ENCODE data around the gene S100A5.

S100A5 gene

DNA sequence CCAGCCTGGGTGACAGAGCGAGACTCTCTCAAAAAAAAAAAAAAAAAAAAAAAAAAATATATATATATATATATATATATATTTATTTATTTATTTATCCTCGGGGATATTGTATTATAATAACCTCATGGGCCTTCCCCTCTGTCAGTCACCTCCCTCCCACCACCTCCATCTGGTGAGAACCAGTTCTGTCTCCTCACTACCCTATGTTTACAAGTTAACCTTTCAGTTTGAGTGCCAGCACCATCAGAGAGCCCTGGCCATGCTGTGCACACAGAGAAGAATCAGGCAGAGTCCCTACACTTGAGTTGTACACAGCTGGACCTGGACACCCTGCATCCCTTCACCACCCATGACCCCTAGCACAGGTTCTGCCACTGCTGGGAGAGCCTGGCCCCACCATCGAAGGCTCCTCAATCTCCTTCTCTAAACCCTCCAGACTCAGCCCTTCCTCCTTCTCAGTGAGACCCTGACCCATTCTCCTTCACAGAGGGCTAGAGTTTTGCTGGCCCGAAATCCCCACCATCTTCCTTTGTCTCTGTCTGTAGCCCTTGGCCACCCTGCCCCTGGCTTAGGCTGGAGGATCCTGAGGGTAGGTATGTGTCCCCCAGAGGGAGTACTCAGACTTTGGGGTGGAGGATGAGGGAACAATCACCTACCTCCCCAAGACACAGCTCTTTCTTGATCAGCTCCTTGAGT, 1.2 kb downstream of the S100A5 start:
- DNase-seq (no peak), ATAC-seq (replicated peaks) (no peak)
- Mint-ChIP-seq H3K9me3 (no peaks in the 10 kb centered on the region), H3K4me3 (peak overlapping the region; percentile 95 to 100), H3K36me3 (ENCODE audit: insufficient read depth) (peaks cover 45% of the 10 kb centered on the region), H3K27me3 (no peaks in the 10 kb centered on the region), H3K4me1 (ENCODE audit: low read depth in 2 of 2) (peaks cover 67 to 70% of the 10 kb centered on the region in 2 donors), H3K27ac (peak overlapping the region; percentile 93 to 94)

GRCh38 chr1:153538315-153538821, 2.4 kb downstream of the S100A5 start:
- no peak overlapping the region for H3K4me3 Mint-ChIP-seq
- peaks cover 47% of the 10 kb centered on the region for H3K36me3 Mint-ChIP-seq (ENCODE audit: insufficient read depth)
- ATAC-seq (replicated peaks) (no peak), DNase-seq (no peak)
- no peaks in the 10 kb centered on the region for H3K9me3 Mint-ChIP-seq
- no peaks in the 10 kb centered on the region for H3K27me3 Mint-ChIP-seq
- no peak overlapping the region for H3K27ac Mint-ChIP-seq
- H3K4me1 Mint-ChIP-seq (ENCODE audit: low read depth in 2 of 2) = peaks cover 67 to 71% of the 10 kb centered on the region in 2 donors

- Mint-ChIP-seq H3K36me3 (ENCODE audit: insufficient read depth) (peaks cover 45% of the 10 kb centered on the region), H3K9me3 (no peaks in the 10 kb centered on the region), H3K27me3 (no peaks in the 10 kb centered on the region), H3K4me3 (no peak overlapping the region), H3K27ac (peak overlapping the region in 1 of 2 donors; percentile 95), H3K4me1 (ENCODE audit: low read depth in 2 of 2) (peaks cover 67 to 71% of the 10 kb centered on the region in 2 donors)
- ATAC-seq (replicated peaks) (no peak), DNase-seq (no peak)
Measured at GRCh38 chr1:153537376-153537730, 3.4 kb downstream of the S100A5 start.

- ATAC-seq (replicated peaks) = no peak
- Mint-ChIP-seq H3K9me3 (no peaks in the 10 kb centered on the region), H3K36me3 (ENCODE audit: insufficient read depth) (peaks cover 47% of the 10 kb centered on the region), H3K27ac (peak overlapping the region; percentile 91 to 95), H3K4me3 (peak overlapping the region; percentile 88 to 92), H3K4me1 (ENCODE audit: low read depth in 2 of 2) (peaks cover 65 to 72% of the 10 kb centered on the region in 2 donors), H3K27me3 (no peaks in the 10 kb centered on the region)
- DNase-seq = no peak
Measured at GRCh38 chr1:153536671-153537375, 3.9 kb downstream of the S100A5 start.

DNA sequence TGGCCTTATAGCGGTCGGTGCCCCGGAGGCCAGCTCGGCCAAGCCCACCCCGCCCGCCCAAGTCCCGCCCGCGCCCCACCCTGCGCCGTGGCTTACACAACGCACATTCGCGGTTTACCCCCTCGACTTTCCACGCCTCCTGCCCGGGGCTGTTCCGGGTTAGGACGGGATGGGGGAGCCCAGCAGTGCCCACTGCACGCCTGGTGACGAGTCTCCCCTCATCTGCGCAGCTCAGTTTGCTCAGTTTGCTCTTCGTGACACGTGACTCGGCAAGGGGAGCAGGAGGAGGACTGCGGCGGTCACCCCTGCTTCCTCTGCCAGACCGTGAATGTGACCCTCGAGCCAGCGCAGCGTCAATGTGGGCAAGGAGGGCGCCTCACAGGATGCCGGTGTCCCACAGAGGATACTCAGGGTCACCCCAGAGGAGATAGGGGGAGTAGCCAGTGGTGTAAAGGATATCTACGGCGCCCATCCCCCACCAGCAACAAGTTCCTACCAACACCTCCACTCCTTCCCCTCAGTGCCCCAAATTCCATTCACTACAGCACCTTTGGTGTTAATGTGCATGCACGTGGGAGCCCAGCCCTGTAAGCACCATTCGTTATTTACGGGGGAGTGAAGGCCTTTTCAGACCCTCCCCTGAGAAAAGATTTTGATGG, 4.6 kb downstream of the S100A5 start:
- peaks cover 45% of the 10 kb centered on the region for H3K36me3 Mint-ChIP-seq (ENCODE audit: insufficient read depth)
- H3K4me3 Mint-ChIP-seq = peak overlapping the region; percentile 88 to 92
- H3K9me3 Mint-ChIP-seq = no peaks in the 10 kb centered on the region
- no peaks in the 10 kb centered on the region for H3K27me3 Mint-ChIP-seq
- peak; percentile 82 to 86 (median 84) for DNase-seq
- peaks cover 65 to 70% of the 10 kb centered on the region in 2 donors for H3K4me1 Mint-ChIP-seq (ENCODE audit: low read depth in 2 of 2)
- H3K27ac Mint-ChIP-seq = peak overlapping the region; percentile 91 to 95
- ATAC-seq (replicated peaks) = peak; percentile 75

- ATAC-seq (replicated peaks) = peak; percentile 30
- Mint-ChIP-seq H3K9me3 (no peaks in the 10 kb centered on the region), H3K27me3 (no peaks in the 10 kb centered on the region), H3K36me3 (ENCODE audit: insufficient read depth) (peaks cover 45% of the 10 kb centered on the region), H3K4me3 (peak within 1 kb of the TSS; percentile 88 to 92), H3K27ac (peak within 1 kb of the TSS; percentile 91 to 95), H3K4me1 (ENCODE audit: low read depth in 2 of 2) (peaks cover 62 to 67% of the 10 kb centered on the region in 2 donors)
- DNase-seq = peak; percentile 24 to 42 (median 34)
Measured at GRCh38 chr1:153535242-153536011, 5.3 kb downstream of the S100A5 start, which contains the start of gene S100A6. Gene S100A6, minus strand, starts transcription at chr1:153535991. Its CDS starts 652 bp downstream, at chr1:153535339.

GRCh38 chr1:153534925-153535241, 5.9 kb downstream of the S100A5 start:
- H3K4me3 Mint-ChIP-seq = peak overlapping the region; percentile 88 to 92
- no peaks in the 10 kb centered on the region for H3K9me3 Mint-ChIP-seq
- ATAC-seq (replicated peaks) (no peak), DNase-seq (no peak)
- H3K36me3 Mint-ChIP-seq (ENCODE audit: insufficient read depth) = peaks cover 49% of the 10 kb centered on the region
- H3K27me3 Mint-ChIP-seq = no peaks in the 10 kb centered on the region
- H3K27ac Mint-ChIP-seq = peak overlapping the region; percentile 91 to 95
- H3K4me1 Mint-ChIP-seq (ENCODE audit: low read depth in 2 of 2) = peaks cover 57 to 62% of the 10 kb centered on the region in 2 donors

DNA sequence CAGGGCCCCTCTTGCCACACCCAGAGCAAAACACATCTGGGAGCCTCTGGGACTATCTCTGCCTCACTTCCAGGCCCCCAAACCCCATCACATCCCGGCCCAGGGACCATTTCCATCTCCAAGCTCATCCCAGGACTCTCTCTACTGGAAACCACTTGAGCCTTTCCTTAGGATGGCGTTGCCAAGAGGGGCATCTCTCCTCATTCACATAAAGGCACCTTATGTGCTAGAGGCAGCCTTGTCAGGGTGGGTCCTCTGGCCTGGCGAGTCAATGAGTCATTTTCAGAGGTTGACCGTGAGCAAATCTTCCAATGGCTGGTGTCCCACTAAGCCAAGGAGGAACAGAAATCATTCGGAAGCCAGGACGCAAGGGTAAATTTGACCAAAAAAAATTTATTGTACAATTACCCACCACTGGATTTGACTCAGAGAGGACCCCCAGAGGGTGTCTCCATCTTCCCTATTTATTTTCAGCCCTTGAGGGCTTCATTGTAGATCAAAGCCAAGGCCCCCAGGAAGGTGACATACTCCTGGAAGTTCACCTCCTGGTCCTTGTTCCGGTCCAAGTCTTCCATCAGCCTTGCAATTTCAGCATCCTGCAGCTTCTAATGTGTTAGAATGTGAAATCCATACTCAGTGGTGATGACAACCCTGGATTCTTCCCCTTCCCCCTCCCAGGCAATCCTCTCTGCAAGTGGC, 6.4 kb downstream of the S100A5 start:
- Mint-ChIP-seq H3K36me3 (ENCODE audit: insufficient read depth) (peaks cover 49% of the 10 kb centered on the region), H3K27me3 (no peaks in the 10 kb centered on the region), H3K4me3 (peak overlapping the region; percentile 88 to 92), H3K27ac (peak overlapping the region; percentile 91 to 95), H3K4me1 (ENCODE audit: low read depth in 2 of 2) (peaks cover 52 to 57% of the 10 kb centered on the region in 2 donors), H3K9me3 (no peaks in the 10 kb centered on the region)
- ATAC-seq (replicated peaks) (no peak), DNase-seq (no peak)

GRCh38 chr1:153533689-153534201, 7.0 kb downstream of the S100A5 start:
- peak overlapping the region; percentile 88 to 92 for H3K4me3 Mint-ChIP-seq
- no peak for DNase-seq
- peak overlapping the region; percentile 91 to 95 for H3K27ac Mint-ChIP-seq
- H3K9me3 Mint-ChIP-seq = no peaks in the 10 kb centered on the region
- H3K4me1 Mint-ChIP-seq (ENCODE audit: low read depth in 2 of 2) = peaks cover 51 to 57% of the 10 kb centered on the region in 2 donors
- no peaks in the 10 kb centered on the region for H3K27me3 Mint-ChIP-seq
- H3K36me3 Mint-ChIP-seq (ENCODE audit: insufficient read depth) = peaks cover 49% of the 10 kb centered on the region
- ATAC-seq (replicated peaks) = no peak

- peak overlapping the region; percentile 88 to 92 for H3K4me3 Mint-ChIP-seq
- H3K4me1 Mint-ChIP-seq (ENCODE audit: low read depth in 2 of 2) = peaks cover 51 to 57% of the 10 kb centered on the region in 2 donors
- DNase-seq (peak; percentile 69 to 77 (median 74)), ATAC-seq (replicated peaks) (peak; percentile 10)
- no peaks in the 10 kb centered on the region for H3K27me3 Mint-ChIP-seq
- H3K36me3 Mint-ChIP-seq (ENCODE audit: insufficient read depth) = peaks cover 49% of the 10 kb centered on the region
- peak overlapping the region; percentile 91 to 95 for H3K27ac Mint-ChIP-seq
- H3K9me3 Mint-ChIP-seq = no peaks in the 10 kb centered on the region
Measured at GRCh38 chr1:153532769-153533599, 7.8 kb downstream of the S100A5 start.

- Mint-ChIP-seq H3K9me3 (no peaks in the 10 kb centered on the region), H3K27ac (peak overlapping the region; percentile 91 to 95), H3K4me1 (ENCODE audit: low read depth in 2 of 2) (peaks cover 52 to 55% of the 10 kb centered on the region in 2 donors), H3K36me3 (ENCODE audit: insufficient read depth) (peaks cover 49% of the 10 kb centered on the region), H3K4me3 (peak overlapping the region; percentile 88 to 92), H3K27me3 (no peaks in the 10 kb centered on the region)
- peak; percentile 40 to 50 (median 40) for DNase-seq
- ATAC-seq (replicated peaks) = peak; percentile 44
Measured at GRCh38 chr1:153532181-153532580, 8.6 kb downstream of the S100A5 start.
